ENCODE results near the gene DLX3. TPM values are rescaled to one million over a fixed set of nuclear protein-coding genes. Genes with fewer than 3 reads are reported as not detected.

DLX3 gene
- total and polyA plus RNA-seq, 2 of the 8 experiments (the other 6 are each of a cell fraction or from before 2014, with no cell fraction given): 0.15 to 0.20 TPM

DNA sequence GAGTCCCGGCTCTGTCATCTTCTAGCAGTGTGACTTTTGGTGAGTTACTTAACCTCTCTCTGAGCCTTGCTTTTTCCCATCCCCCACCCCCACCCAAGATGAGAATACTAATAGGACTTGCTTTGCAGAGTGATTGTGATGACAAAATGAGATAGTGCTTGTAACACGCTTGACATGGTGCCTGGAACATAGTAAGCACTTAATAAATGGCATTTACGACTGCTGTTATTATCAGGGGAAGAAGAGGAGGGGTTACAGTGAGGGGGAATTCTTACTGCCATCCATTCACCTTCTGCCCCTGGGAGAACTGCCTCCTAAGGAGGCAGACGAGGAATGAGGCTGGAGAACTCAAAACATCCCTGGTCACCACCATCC is 18.2 kb downstream of the DLX3 start:
- Histone ChIP-seq H2BK15ac (ENCODE audit: low read length) (no peak overlapping the region; the same call in 1 of the 2 replicates), H3K56ac (replicated peaks; ENCODE audit: insufficient read length, low read depth, low read length) (no peak overlapping the region), H4K91ac (replicated peaks; ENCODE audit: insufficient read length, low read length) (no peak overlapping the region), H3K9ac (replicated peaks in 1 of 4; ENCODE audit: extremely low read depth in 1 of 4, low read depth in 3 of 4, low read length in 3 of 4) (no peak overlapping the region), H3K4me3 (ENCODE audit: extremely low read depth in 1 of 4, insufficient read depth in 2 of 4, low read depth in 3 of 4, low read length in 4 of 4) (no peak overlapping the region), H2BK5ac (ENCODE audit: low read depth, low read length) (no peak overlapping the region), H3K4ac (replicated peaks; ENCODE audit: insufficient read length, low read depth, low read length) (no peak overlapping the region), H4K5ac (ENCODE audit: insufficient read length, low read depth, low read length) (no peak overlapping the region), H3K79me1 (ENCODE audit: low read depth, low read length) (no peaks in the 10 kb centered on the region), H3K23ac (ENCODE audit: insufficient read length) (no peak overlapping the region), H2BK20ac (ENCODE audit: low read length) (no peak overlapping the region), H2BK12ac (ENCODE audit: low read depth, low read length) (no peak overlapping the region), H2AFZ (ENCODE audit: low read length) (no peak overlapping the region), H3K27ac (ENCODE audit: low read depth, low read length) (no peak overlapping the region), H4K20me1 (replicated peaks in 1 of 2; ENCODE audit: control insufficient read depth in 1 of 2, insufficient read depth in 2 of 2, low read length in 2 of 2) (peaks cover 4 to 8% of the 10 kb centered on the region in 2 experiments), H2BK120ac (replicated peaks; ENCODE audit: low read depth, low read length) (no peak overlapping the region), H2AK5ac (ENCODE audit: low read depth, low read length) (no peak overlapping the region), H3K79me2 (ENCODE audit: control insufficient read depth in 1 of 2, insufficient read depth in 2 of 2, low read length in 2 of 2) (no peaks in the 10 kb centered on the region), H3K18ac (ENCODE audit: extremely low read depth, low read length) (no peak overlapping the region), H3K27me3 (replicated peaks in 1 of 4; ENCODE audit: control insufficient read depth in 3 of 4, extremely low read depth in 1 of 4, insufficient read depth in 3 of 4, low read length in 3 of 4) (peaks cover 36 to 70% (median 57%) of the 10 kb centered on the region in 4 experiments), H3K4me2 (ENCODE audit: insufficient read depth in 1 of 2, low read depth in 2 of 2, low read length in 2 of 2) (no peak overlapping the region; a peak in 1 of 4 replicates), H3K4me1 (replicated peaks in 1 of 4; ENCODE audit: control insufficient read depth in 3 of 4, insufficient read depth in 4 of 4, low read length in 3 of 4) (peaks cover 3 to 40% (median 29%) of the 10 kb centered on the region in 4 experiments), H3K9me3 (ENCODE audit: insufficient read depth in 2 of 2, low read depth in 1 of 2, low read length in 1 of 2) (no peaks in the 10 kb centered on the region; a peak in 1 of 4 replicates), H4K8ac (ENCODE audit: extremely low read depth, insufficient read depth, low read length) (no peak overlapping the region), H3K36me3 (ENCODE audit: control insufficient read depth in 2 of 4, insufficient read depth in 4 of 4, low read length in 3 of 4) (no peaks in the 10 kb centered on the region; a peak in 1 of 8 replicates), H3K14ac (ENCODE audit: insufficient read length) (no peak overlapping the region), H3K23me2 (ENCODE audit: low read depth, low read length) (peaks cover 5% of the 10 kb centered on the region)
- ChIA-PET POLR2A (ENCODE audit: partially characterized antibody) (interaction anchor here (1.3 to 1.7 kb wide), 2 partner anchors 10 to 13 kb away, joined by 3 read pairs; no protein-coding TSS in a partner anchor), CTCF (ENCODE audit: partially characterized antibody) (interaction anchor here (1.1 to 15.2 kb wide), 16 partner anchors 10 to 123 kb away, joined by 3 to 398 read pairs (median 7); partner anchors contain the start of gene DLX3)
- DNase-seq (ENCODE audit: low read depth in 1 of 2, low spot score in 2 of 2) (no peak), FAIRE-seq (no peak)
- no peak for TF ChIP-seq CBX5 (IDR thresholded peaks at IDR 0.05; ENCODE audit: low read depth, low read length)
- TF ChIP-seq CHD2 (IDR thresholded peaks at IDR 0.05; ENCODE audit: low read length): no peak
- WGBS, 2 experiments (ENCODE audit: extremely low coverage in 1 of 2, insufficient coverage in 1 of 2, insufficient read length in 1 of 2, insufficient replicate concordance in 2 of 2, low coverage in 1 of 2, low lambda C conversion rate in 2 of 2, missing lambda C conversion rate in 1 of 2): 87% methylated on average over 4 of the region's 4 CpGs; no CpG with 5 or more reads in 1 of the 2 experiments
